ENCODE measurements around the gene TECTA. TPM values are rescaled to one million over a fixed set of nuclear protein-coding genes. Genes with fewer than 3 reads are reported as not detected.

Gene TECTA
- total and polyA plus RNA-seq, 9 donors, result 0.53 to 1.3 (median 0.97) TPM

GRCh38 chr11:121221496-121222200 lies 120.6 kb downstream of the TECTA start:
- H3K4me3 ChIP-seq, result no peak overlapping the region
- no peak for TF ChIP-seq CTCF (IDR thresholded peaks at IDR 0.05)
- TF ChIP-seq EP300 (IDR thresholded peaks at IDR 0.05), result no peak
- no peak for TF ChIP-seq POLR2A (IDR thresholded peaks at IDR 0.05)
- no peaks in the 10 kb centered on the region for H3K27me3 ChIP-seq
- H3K27ac ChIP-seq, result no peak overlapping the region
- no peaks in the 10 kb centered on the region for H3K4me1 ChIP-seq (ENCODE audit: insufficient read depth)
- intact Hi-C loops (cut with DNase I), result no loop called here
- WGBS, 3 donors, result 65 to 79% (median 68%) methylated on average over 5 of the region's 5 CpGs
- no peak for DNase-seq
- H3K36me3 ChIP-seq, result no peaks in the 10 kb centered on the region
- no peaks in the 10 kb centered on the region for H3K9me3 ChIP-seq

DNA sequence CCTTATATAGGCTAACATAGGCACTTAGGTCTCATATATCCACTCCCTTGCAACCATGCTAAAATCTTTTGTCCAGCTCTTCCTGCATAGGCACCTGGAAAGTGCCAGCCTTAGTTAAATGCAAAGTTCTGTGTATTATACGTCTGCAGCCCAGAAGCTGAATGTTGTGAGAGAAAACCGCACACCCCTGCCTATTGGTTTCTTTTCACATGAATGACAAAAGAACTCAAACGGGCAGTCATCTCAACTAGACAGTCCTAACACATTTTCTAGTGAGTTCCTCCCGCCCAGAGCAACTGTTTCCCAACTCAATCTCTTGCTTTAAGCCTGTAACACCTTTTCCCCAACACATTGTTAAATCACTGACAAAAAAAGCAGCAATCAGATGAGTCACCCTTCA lies 122.1 kb downstream of the TECTA start:
- no peak for TF ChIP-seq POLR2A (IDR thresholded peaks at IDR 0.05)
- no peak for TF ChIP-seq EP300 (IDR thresholded peaks at IDR 0.05)
- no peak for TF ChIP-seq CTCF (IDR thresholded peaks at IDR 0.05)
- H3K27me3 ChIP-seq, result no peaks in the 10 kb centered on the region
- H3K36me3 ChIP-seq, result no peaks in the 10 kb centered on the region
- no peak for DNase-seq
- no peak overlapping the region for H3K4me3 ChIP-seq
- WGBS, 3 donors, result 69 to 79% (median 72%) methylated on average over 4 of the region's 4 CpGs
- intact Hi-C loops (cut with DNase I), result no loop called here
- no peaks in the 10 kb centered on the region for H3K9me3 ChIP-seq
- H3K4me1 ChIP-seq (ENCODE audit: insufficient read depth), result no peaks in the 10 kb centered on the region
- H3K27ac ChIP-seq, result no peak overlapping the region

DNA sequence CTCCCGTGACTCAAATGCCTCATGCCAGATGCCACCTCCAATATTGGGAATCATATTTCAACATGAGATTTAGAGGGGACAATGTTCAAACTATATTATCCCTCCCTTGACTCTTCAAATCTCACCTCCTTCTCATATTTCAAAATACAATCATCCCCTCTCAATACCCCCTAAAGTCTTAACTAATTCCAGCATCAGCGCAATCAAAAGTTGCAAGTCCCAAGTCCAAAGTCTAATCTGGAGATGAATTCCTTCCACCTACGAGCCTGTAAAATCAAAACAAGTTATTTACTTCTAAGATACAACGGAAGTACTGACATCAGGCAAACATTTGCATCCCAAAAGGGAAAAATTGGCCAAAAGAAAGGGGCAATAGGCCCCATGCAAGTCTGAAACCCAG lies 124.3 kb downstream of the TECTA start:
- WGBS, 3 donors, result 67 to 83% (median 74%) methylated on average over 4 of the region's 4 CpGs
- intact Hi-C loops (cut with DNase I), result no loop called here

GRCh38 chr11:121226415-121227263 lies 125.6 kb downstream of the TECTA start:
- no peak for TF ChIP-seq CTCF (IDR thresholded peaks at IDR 0.05)
- TF ChIP-seq POLR2A (IDR thresholded peaks at IDR 0.05), result no peak
- no peak for TF ChIP-seq EP300 (IDR thresholded peaks at IDR 0.05)
- WGBS, 3 donors, result 87 to 100% (median 94%) methylated on average over 1 of the region's 1 CpG

More for the DNA sequence above, 124.3 kb downstream of the TECTA start:
- Histone ChIP-seq H3K27ac (no peak overlapping the region), H3K27me3 (no peaks in the 10 kb centered on the region), H3K36me3 (no peaks in the 10 kb centered on the region), H3K4me3 (no peak overlapping the region), H3K9me3 (no peaks in the 10 kb centered on the region), H3K4me1 (ENCODE audit: insufficient read depth) (no peaks in the 10 kb centered on the region)
- no peak for DNase-seq
- TF ChIP-seq CTCF (IDR thresholded peaks at IDR 0.05) (no peak), POLR2A (IDR thresholded peaks at IDR 0.05) (no peak), EP300 (IDR thresholded peaks at IDR 0.05) (no peak)

More at GRCh38 chr11:121226415-121227263, 125.6 kb downstream of the TECTA start:
- intact Hi-C loops (cut with DNase I), result no loop called here
- H3K36me3 ChIP-seq, result no peaks in the 10 kb centered on the region
- DNase-seq, result no peak
- no peaks in the 10 kb centered on the region for H3K4me1 ChIP-seq (ENCODE audit: insufficient read depth)
- H3K27ac ChIP-seq, result no peak overlapping the region
- H3K9me3 ChIP-seq, result no peaks in the 10 kb centered on the region
- H3K4me3 ChIP-seq, result no peak overlapping the region
- no peaks in the 10 kb centered on the region for H3K27me3 ChIP-seq
